ENCODE results near the gene DGCR6L.
"Not testable (repeated sequence)": the region's sequence is repeated elsewhere in the genome, so short reads cannot be mapped to it uniquely, and the experiment has no call there.

The DGCR6L gene

DNA sequence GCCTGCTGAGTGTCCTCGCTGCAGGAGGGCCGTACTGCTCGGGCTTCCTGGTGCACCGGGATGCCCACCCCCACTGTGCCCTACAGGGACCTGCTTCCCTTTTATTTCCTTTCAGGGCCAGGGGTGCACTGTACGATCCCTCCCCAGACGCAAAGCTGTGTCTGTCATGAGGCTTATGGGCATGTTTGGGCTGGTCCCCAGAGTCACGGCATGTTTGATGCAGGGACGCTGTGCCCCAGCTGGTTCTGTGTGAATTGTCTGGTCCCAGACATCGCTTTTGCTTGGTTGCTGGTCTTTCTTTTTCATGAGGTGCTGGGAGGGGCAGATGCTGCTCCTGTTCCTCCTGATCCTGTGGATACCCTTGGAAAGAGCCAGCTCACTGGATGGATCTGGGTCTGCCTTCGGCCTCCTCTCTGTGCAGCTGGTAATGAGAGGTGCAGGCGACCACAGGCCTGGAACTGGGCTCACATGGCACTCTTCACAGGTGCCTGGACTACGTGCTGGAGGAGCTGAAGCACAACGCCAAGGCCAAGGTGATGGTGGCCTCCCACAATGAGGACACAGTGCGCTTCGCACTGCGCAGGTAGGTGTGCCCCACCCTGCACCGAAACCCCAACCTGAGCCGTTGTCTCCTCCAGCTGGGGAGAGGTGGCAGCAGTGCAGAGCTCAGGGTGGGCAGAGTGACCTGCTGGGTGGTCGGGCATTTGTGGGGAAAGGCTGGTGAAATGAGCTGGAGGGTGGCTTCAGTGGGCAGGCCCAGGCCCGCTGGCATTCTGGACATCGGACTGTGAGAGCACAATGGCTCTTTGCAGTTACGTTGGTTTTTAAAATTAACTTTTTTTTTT lies 10.8 kb downstream of the DGCR6L start:
- not testable (repeated sequence) for H3K27ac ChIP-seq (ENCODE audit: low read depth, low read length); H3K9ac ChIP-seq (ENCODE audit: low read length in 5 of 5); H3K9me3 ChIP-seq (ENCODE audit: control insufficient read depth in 5 of 5, low read length in 5 of 5); H3K36me3 ChIP-seq (ENCODE audit: control insufficient read depth in 5 of 5, insufficient read depth in 5 of 5, low read length in 5 of 5); H3K4me1 ChIP-seq (ENCODE audit: control insufficient read depth in 5 of 5, insufficient read depth in 5 of 5, low read length in 5 of 5); H3K4me3 ChIP-seq (ENCODE audit: low read depth in 1 of 5, low read length in 5 of 5); H3K27me3 ChIP-seq (ENCODE audit: control insufficient read depth in 5 of 5, insufficient read depth in 4 of 5, low read length in 5 of 5)

DNA sequence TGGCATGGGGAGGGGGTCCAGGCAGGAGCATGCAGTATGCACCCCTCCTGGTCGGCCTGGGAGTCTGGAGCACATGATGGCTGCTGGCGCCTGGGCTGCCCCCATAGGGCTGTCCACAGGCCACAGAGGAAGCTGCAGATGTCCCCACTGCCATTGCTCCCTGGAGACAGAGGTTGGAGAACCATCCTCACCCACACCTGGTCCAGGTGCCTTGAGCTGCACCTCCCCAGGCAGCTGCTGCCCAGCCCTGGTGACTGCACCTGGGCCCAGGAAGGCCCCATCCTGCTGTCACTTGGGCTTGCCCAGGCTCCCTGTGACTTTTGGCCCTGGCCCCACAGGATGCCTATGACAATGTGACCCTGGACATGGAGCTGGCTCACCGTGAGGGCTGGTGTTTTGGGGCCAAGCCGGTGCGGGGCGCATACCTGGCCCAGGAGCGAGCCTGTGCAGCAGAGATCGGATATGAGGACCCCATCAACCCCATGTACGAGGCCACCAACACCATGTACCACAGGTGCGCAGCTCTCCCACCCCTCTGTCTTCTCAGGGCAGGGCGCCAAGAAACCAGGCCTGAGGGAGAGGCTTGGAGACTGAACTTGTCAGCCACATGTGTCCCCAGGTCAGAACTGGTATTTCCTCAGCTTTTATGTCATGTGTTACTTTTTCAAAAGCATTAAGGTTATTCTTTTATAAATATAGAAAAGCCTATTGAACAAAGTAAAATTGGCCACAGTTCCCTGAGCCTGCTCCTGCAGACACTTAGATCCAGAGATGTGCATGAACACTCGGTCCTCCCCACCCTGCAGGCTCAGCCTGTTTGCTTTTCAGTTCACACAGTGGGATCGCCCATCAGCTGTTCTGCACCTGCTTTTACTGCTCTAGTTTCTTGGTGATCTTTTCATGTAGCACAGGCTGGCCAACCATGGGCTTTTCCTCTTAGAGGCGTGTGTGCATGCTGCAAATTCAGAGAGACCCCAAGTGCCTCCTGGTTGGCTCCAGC lies 12.1 kb downstream of the DGCR6L start:
- not testable (repeated sequence) for H3K27me3 ChIP-seq (ENCODE audit: control insufficient read depth in 5 of 5, insufficient read depth in 4 of 5, low read length in 5 of 5); H3K27ac ChIP-seq (ENCODE audit: low read depth, low read length); H3K4me3 ChIP-seq (ENCODE audit: low read depth in 1 of 5, low read length in 5 of 5); H3K9me3 ChIP-seq (ENCODE audit: control insufficient read depth in 5 of 5, low read length in 5 of 5); H3K36me3 ChIP-seq (ENCODE audit: control insufficient read depth in 5 of 5, insufficient read depth in 5 of 5, low read length in 5 of 5); H3K9ac ChIP-seq (ENCODE audit: low read length in 5 of 5); H3K4me1 ChIP-seq (ENCODE audit: control insufficient read depth in 5 of 5, insufficient read depth in 5 of 5, low read length in 5 of 5)

DNA sequence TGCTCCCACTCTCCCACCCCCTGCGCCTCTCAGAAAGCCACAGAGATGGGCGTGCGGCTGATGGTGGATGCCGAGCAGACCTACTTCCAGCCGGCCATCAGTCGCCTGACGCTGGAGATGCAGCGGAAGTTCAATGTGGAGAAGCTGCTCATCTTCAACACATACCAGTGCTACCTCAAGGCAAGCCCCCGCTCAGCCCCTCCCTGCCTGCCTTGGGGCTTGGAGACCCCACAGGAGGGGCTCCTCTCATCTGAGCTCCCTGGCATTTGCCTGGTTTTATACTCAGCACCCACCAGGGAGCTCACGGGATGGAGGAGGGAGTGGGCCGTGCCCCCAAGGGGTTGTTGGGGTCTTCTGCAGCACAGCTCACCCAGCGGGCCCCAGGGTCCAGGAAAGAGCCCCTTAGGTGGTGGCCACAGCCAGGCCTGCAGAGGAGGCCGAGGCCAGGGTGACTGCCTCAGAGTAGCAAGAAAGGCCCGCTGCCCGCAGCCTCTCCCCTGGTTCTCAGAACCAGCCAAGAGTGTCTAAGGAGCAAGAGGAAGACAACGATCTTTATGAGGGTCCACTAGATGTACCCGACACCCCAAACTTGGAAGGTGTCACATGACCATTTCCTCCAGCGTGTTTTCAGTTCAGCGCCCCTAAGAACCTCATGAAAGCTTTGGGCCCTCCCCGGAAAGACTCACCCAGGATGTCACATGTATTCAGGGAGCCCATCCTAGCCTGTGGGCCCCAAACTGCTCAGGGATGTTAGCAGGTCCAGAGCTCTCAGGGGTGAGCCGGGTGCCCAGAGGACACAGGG lies 13.0 kb downstream of the DGCR6L start:
- H3K27me3 ChIP-seq (ENCODE audit: control insufficient read depth in 5 of 5, insufficient read depth in 4 of 5, low read length in 5 of 5) = peaks cover 0 to 14% (median 5%) of the 10 kb centered on the region in 5 donors
- H3K4me3 ChIP-seq (ENCODE audit: low read depth in 1 of 5, low read length in 5 of 5); H3K27ac ChIP-seq (ENCODE audit: low read depth, low read length); H3K36me3 ChIP-seq (ENCODE audit: control insufficient read depth in 5 of 5, insufficient read depth in 5 of 5, low read length in 5 of 5); H3K4me1 ChIP-seq (ENCODE audit: control insufficient read depth in 5 of 5, insufficient read depth in 5 of 5, low read length in 5 of 5); H3K9ac ChIP-seq (ENCODE audit: low read length in 5 of 5); H3K9me3 ChIP-seq (ENCODE audit: control insufficient read depth in 5 of 5, low read length in 5 of 5): not testable (repeated sequence)

DNA sequence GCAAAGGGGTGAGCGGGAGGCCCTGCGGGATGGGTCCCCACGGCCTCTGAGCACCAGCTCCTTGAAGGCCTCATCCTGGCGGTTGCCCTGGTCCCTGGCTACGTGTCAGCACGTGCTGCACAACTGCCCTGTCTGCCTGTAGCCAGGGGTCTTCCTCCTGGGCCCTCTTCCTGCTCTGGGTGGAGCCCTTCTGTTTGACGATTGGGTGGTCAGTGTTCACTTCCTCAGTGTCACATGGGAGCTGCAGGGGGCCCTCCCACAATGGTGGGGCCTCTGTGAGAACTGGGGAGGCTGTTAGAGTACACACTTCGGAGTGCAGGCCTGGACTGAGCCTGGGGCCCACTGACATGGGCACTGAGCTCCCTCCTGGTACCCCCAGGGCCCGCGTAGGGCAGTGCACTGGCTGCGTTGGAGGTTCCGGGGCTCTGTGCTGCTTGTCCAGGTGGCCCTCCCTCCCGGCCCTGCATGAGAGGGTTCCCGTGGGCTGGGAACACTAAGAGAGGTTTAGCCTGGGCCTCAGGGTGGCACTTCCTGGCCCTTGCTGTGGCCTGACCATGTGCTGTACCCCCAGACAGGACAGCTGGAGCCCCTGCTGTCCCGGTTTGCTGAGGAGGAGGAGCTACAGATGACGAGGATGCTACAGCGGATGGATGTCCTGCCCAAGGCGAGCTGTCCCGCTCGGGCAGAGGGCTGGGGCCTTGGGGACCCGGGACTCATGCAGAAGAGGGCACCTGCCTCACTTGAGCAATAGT lies 13.8 kb downstream of the DGCR6L start:
- peaks cover 0 to 19% (median 10%) of the 10 kb centered on the region in 5 donors for H3K27me3 ChIP-seq (ENCODE audit: control insufficient read depth in 5 of 5, insufficient read depth in 4 of 5, low read length in 5 of 5)
- no peak overlapping the region for H3K9ac ChIP-seq (ENCODE audit: low read length in 5 of 5)
- H3K9me3 ChIP-seq (ENCODE audit: control insufficient read depth in 5 of 5, low read length in 5 of 5) = no peaks in the 10 kb centered on the region
- H3K4me1 ChIP-seq (ENCODE audit: control insufficient read depth in 5 of 5, insufficient read depth in 5 of 5, low read length in 5 of 5) = no peaks in the 10 kb centered on the region
- H3K36me3 ChIP-seq (ENCODE audit: control insufficient read depth in 5 of 5, insufficient read depth in 5 of 5, low read length in 5 of 5) = no peaks in the 10 kb centered on the region
- H3K27ac ChIP-seq (ENCODE audit: low read depth, low read length) = no peak overlapping the region
- no peak overlapping the region for H3K4me3 ChIP-seq (ENCODE audit: low read depth in 1 of 5, low read length in 5 of 5)

DNA sequence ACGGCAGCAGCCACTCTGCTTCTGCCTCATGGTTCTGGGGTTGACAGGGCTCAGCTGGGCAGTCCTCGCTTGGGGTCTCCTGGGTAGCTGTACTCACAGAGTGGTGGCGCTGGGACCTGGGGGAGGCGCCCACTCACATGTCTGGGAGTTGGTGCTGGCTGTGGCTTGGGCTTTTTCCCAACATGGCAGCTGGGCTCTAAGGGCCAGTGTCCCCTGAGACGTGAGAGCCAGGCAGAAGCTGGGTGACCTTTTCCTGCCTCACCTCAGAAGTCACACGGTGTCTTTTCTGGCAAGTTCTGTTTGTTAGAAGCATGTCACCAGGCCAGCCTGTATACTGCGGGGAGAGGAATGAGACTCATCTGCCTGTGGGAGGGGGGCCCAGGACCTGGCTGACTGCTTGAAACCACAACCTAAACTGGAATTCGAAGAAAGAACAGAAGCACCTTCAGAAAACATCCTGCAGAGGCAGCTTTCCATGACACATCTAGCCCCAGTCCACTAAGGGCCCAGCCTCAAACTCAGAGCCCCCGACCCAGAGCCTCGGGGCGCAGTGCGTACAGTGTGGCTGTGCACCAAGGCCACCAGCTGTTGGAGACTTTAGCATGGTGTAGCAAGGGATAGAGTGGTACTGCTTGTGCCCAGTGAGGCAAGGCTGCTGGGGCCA lies 14.5 kb downstream of the DGCR6L start:
- H3K4me1 ChIP-seq (ENCODE audit: control insufficient read depth in 5 of 5, insufficient read depth in 5 of 5, low read length in 5 of 5); H3K9me3 ChIP-seq (ENCODE audit: control insufficient read depth in 5 of 5, low read length in 5 of 5); H3K9ac ChIP-seq (ENCODE audit: low read length in 5 of 5); H3K4me3 ChIP-seq (ENCODE audit: low read depth in 1 of 5, low read length in 5 of 5); H3K36me3 ChIP-seq (ENCODE audit: control insufficient read depth in 5 of 5, insufficient read depth in 5 of 5, low read length in 5 of 5); H3K27ac ChIP-seq (ENCODE audit: low read depth, low read length): not testable (repeated sequence)
- peaks cover 0 to 25% (median 10%) of the 10 kb centered on the region in 5 donors for H3K27me3 ChIP-seq (ENCODE audit: control insufficient read depth in 5 of 5, insufficient read depth in 4 of 5, low read length in 5 of 5)

DNA sequence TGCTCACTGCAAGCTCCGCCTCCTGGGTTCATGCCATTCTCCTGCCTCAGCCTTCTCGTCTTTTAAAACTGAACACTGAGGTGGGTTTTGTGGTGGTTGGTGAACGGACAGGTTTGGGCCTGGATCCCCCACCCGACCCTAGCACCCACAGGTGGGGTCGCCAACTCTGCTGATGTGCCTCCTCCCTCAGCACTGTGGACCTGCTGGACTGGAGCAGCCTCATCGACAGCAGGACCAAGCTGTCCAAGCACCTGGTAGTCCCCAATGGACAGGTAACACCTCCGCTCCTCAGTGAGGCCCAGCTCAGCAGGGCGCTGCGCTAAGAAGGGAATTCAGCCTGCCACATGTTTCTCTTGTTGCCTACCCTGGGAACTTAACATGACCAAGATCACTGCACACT lies 15.2 kb downstream of the DGCR6L start:
- no peak overlapping the region for H3K9ac ChIP-seq (ENCODE audit: low read length in 5 of 5)
- no peak overlapping the region for H3K27ac ChIP-seq (ENCODE audit: low read depth, low read length)
- peaks cover 0 to 25% (median 10%) of the 10 kb centered on the region in 5 donors for H3K27me3 ChIP-seq (ENCODE audit: control insufficient read depth in 5 of 5, insufficient read depth in 4 of 5, low read length in 5 of 5)
- no peaks in the 10 kb centered on the region for H3K36me3 ChIP-seq (ENCODE audit: control insufficient read depth in 5 of 5, insufficient read depth in 5 of 5, low read length in 5 of 5)
- H3K4me1 ChIP-seq (ENCODE audit: control insufficient read depth in 5 of 5, insufficient read depth in 5 of 5, low read length in 5 of 5) = peaks cover 0 to 6% (median 5%) of the 10 kb centered on the region in 5 donors
- H3K9me3 ChIP-seq (ENCODE audit: control insufficient read depth in 5 of 5, low read length in 5 of 5) = no peaks in the 10 kb centered on the region
- no peak overlapping the region for H3K4me3 ChIP-seq (ENCODE audit: low read depth in 1 of 5, low read length in 5 of 5)

DNA sequence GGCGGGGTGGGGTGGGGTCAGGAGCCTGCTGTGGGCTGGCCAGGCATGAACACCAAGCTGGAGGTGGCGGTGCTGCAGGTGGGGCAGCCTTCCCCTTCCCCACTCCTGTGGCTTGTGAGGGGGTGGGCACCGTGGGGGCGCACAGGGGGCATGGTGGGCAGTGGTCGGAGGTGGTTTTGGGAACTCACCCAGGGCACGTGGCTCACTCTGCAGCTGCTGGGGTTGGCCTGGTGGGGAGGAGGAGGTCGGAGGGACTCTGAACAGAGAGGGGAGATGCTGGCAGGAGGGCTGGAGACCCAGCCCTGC lies 16.7 kb downstream of the DGCR6L start:
- not testable (repeated sequence) for H3K9me3 ChIP-seq (ENCODE audit: control insufficient read depth in 5 of 5, low read length in 5 of 5); H3K36me3 ChIP-seq (ENCODE audit: control insufficient read depth in 5 of 5, insufficient read depth in 5 of 5, low read length in 5 of 5); H3K4me3 ChIP-seq (ENCODE audit: low read depth in 1 of 5, low read length in 5 of 5); H3K27ac ChIP-seq (ENCODE audit: low read depth, low read length); H3K9ac ChIP-seq (ENCODE audit: low read length in 5 of 5)
- H3K4me1 ChIP-seq (ENCODE audit: control insufficient read depth in 5 of 5, insufficient read depth in 5 of 5, low read length in 5 of 5) = peaks cover 0 to 15% (median 13%) of the 10 kb centered on the region in 5 donors
- H3K27me3 ChIP-seq (ENCODE audit: control insufficient read depth in 5 of 5, insufficient read depth in 4 of 5, low read length in 5 of 5) = peaks cover 0 to 25% (median 10%) of the 10 kb centered on the region in 5 donors

DNA sequence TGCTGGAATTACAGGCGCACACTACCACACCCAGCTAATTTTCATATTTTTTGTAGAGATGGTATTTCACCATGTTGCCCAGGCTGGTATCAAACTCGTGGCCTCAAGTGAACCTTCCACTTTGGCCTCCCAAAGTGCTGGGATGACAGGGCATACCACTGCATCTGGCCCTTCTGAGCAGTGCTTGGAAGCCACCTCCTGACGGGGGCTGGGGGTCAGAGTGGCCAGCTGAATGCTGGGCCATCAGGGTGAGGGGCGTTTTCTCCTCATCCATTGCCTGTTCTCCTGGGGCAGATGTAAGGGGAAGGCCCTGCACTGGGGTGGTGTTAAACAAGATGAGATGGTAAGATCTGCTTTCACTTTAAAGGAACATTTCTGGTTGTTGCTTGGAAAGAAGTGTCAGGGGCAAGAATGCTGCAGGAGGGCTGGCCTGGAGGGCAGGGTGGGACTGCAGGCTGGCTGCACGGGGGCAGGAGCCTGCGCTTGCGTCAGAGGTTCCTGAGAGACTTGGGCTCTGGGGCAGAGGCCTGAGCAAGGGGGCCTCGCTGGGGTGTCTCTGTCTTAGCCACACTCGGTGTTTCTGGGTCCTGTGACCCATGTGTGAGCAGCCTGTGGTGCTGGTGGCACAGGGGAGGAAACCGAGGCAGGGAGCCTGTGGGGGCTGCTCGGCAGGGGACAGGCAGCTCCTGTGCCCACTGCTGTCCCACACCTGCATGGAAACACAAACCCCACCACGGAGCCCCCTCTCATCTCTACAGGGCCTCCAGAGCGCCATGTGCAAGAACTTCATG lies 17.2 kb downstream of the DGCR6L start:
- Histone ChIP-seq H3K27me3 (ENCODE audit: control insufficient read depth in 5 of 5, insufficient read depth in 4 of 5, low read length in 5 of 5) (peaks cover 0 to 25% (median 10%) of the 10 kb centered on the region in 5 donors), H3K27ac (ENCODE audit: low read depth, low read length) (no peak overlapping the region), H3K9me3 (ENCODE audit: control insufficient read depth in 5 of 5, low read length in 5 of 5) (no peaks in the 10 kb centered on the region), H3K4me3 (ENCODE audit: low read depth in 1 of 5, low read length in 5 of 5) (no peak overlapping the region), H3K36me3 (ENCODE audit: control insufficient read depth in 5 of 5, insufficient read depth in 5 of 5, low read length in 5 of 5) (no peaks in the 10 kb centered on the region), H3K9ac (ENCODE audit: low read length in 5 of 5) (no peak overlapping the region), H3K4me1 (ENCODE audit: control insufficient read depth in 5 of 5, insufficient read depth in 5 of 5, low read length in 5 of 5) (peaks cover 0 to 15% (median 13%) of the 10 kb centered on the region in 5 donors)
